Testis (tissue), 2 donors: ENCODE measurements around the gene LHFPL4.

Source experiments
- POLR2A ChIP-seq: fragments of 450-650 bp; IDR thresholded peaks from one replicate; pipeline ENCODE4 v1.6.1; 2017; ENCODE audit warnings: antibody characterized with exemption, mild to moderate bottlenecking, moderate library complexity
- TF ChIP-seq, protein P1 (sequence below), 3 experiments: fragments of 450-650 bp in 2 of 3; fragments of 200-600 bp in 1 of 3; sonication (generic) in 1 of 3; IDR thresholded peaks; one replicate each; pipeline ENCODE4 v1.5.1; 2016 to 2019; ENCODE audit warnings: antibody characterized with exemption in 3 of 3, mild to moderate bottlenecking in 2 of 3, moderate library complexity in 1 of 3

DNA sequence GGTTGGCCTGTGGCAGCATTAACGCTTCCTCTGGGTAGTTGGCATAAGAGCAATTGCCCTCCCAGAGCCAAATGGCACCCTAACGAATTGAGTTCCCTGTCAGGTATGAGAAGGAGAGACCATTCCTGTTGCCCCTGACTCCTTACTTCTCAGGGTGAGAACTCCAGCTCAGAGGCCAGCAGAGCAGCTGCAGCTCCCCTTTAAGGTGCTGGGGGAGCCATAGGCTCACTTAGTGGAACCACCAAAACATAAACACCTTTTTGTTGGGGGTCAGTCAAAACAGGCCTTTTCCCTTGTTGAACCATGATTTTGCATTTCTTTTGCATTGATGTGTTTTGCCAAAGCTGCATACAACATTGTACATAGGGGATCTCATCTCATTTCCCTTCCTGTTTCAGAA is 28.1 kb upstream of the LHFPL4 start:
- TF ChIP-seq, protein P1, sequence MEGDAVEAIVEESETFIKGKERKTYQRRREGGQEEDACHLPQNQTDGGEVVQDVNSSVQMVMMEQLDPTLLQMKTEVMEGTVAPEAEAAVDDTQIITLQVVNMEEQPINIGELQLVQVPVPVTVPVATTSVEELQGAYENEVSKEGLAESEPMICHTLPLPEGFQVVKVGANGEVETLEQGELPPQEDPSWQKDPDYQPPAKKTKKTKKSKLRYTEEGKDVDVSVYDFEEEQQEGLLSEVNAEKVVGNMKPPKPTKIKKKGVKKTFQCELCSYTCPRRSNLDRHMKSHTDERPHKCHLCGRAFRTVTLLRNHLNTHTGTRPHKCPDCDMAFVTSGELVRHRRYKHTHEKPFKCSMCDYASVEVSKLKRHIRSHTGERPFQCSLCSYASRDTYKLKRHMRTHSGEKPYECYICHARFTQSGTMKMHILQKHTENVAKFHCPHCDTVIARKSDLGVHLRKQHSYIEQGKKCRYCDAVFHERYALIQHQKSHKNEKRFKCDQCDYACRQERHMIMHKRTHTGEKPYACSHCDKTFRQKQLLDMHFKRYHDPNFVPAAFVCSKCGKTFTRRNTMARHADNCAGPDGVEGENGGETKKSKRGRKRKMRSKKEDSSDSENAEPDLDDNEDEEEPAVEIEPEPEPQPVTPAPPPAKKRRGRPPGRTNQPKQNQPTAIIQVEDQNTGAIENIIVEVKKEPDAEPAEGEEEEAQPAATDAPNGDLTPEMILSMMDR (IDR thresholded peaks at IDR 0.05) = no peak
- no peak for TF ChIP-seq POLR2A
